ENCODE data around the gene SPEN. TPM values are rescaled to one million over a fixed set of nuclear protein-coding genes. Genes with fewer than 3 reads are reported as not detected.

The SPEN gene
- total RNA-seq, 1 donor from 2014 or later, result 54.7 TPM

- Histone ChIP-seq H3K9me3 (no peaks in the 10 kb centered on the region), H3K27me3 (ENCODE audit: low read depth) (no peaks in the 10 kb centered on the region), H3K36me3 (no peaks in the 10 kb centered on the region), H3K4me3 (no peak overlapping the region), H3K4me1 (peaks cover 66% of the 10 kb centered on the region), H3K27ac (peak overlapping the region; percentile 5)
- ATAC-seq, result peak; percentile 43 to 82
- intact Hi-C loops (cut with DNase I), result no loop called here
- DNase-seq, result no peak
- TF ChIP-seq CTCF (IDR thresholded peaks at IDR 0.05), result no peak
These were observed 108.6 kb downstream of the SPEN start for GRCh38 chr1:15956150-15956549.

GRCh38 chr1:15957221-15958095 lies 110.0 kb downstream of the SPEN start:
- peaks cover 58% of the 10 kb centered on the region for H3K4me1 ChIP-seq
- no peak for ATAC-seq
- intact Hi-C loops (cut with DNase I), result no loop called here
- H3K27me3 ChIP-seq (ENCODE audit: low read depth), result no peaks in the 10 kb centered on the region
- H3K36me3 ChIP-seq, result peaks cover 11% of the 10 kb centered on the region
- no peaks in the 10 kb centered on the region for H3K9me3 ChIP-seq
- H3K4me3 ChIP-seq, result no peak overlapping the region
- no peak for DNase-seq
- no peak for TF ChIP-seq CTCF (IDR thresholded peaks at IDR 0.05)
- no peak overlapping the region for H3K27ac ChIP-seq

GRCh38 chr1:15958111-15958510 lies 110.6 kb downstream of the SPEN start:
- H3K4me1 ChIP-seq, result peaks cover 56% of the 10 kb centered on the region
- intact Hi-C loops (cut with DNase I), result no loop called here
- no peak for DNase-seq

GRCh38 chr1:15958793-15959192 lies 111.3 kb downstream of the SPEN start:
- no peak for TF ChIP-seq CTCF (IDR thresholded peaks at IDR 0.05)
- H3K4me1 ChIP-seq, result peaks cover 56% of the 10 kb centered on the region
- H3K9me3 ChIP-seq, result no peaks in the 10 kb centered on the region
- H3K27me3 ChIP-seq (ENCODE audit: low read depth), result no peaks in the 10 kb centered on the region
- DNase-seq, result no peak
- intact Hi-C loops (cut with DNase I), result no loop called here
- no peak overlapping the region for H3K27ac ChIP-seq
- no peak for ATAC-seq
- peaks cover 11% of the 10 kb centered on the region for H3K36me3 ChIP-seq
- no peak overlapping the region for H3K4me3 ChIP-seq

More at GRCh38 chr1:15958111-15958510, 110.6 kb downstream of the SPEN start:
- H3K9me3 ChIP-seq, result no peaks in the 10 kb centered on the region
- no peak for ATAC-seq
- no peaks in the 10 kb centered on the region for H3K27me3 ChIP-seq (ENCODE audit: low read depth)
- H3K36me3 ChIP-seq, result peaks cover 11% of the 10 kb centered on the region
- TF ChIP-seq CTCF (IDR thresholded peaks at IDR 0.05), result no peak
- H3K27ac ChIP-seq, result no peak overlapping the region
- H3K4me3 ChIP-seq, result no peak overlapping the region

- Histone ChIP-seq H3K4me3 (no peak overlapping the region), H3K27ac (no peak overlapping the region), H3K27me3 (ENCODE audit: low read depth) (no peaks in the 10 kb centered on the region), H3K9me3 (no peaks in the 10 kb centered on the region), H3K4me1 (peaks cover 56% of the 10 kb centered on the region), H3K36me3 (peaks cover 11% of the 10 kb centered on the region)
- TF ChIP-seq CTCF (IDR thresholded peaks at IDR 0.05), result no peak
- ATAC-seq, result no peak
- no peak for DNase-seq
- intact Hi-C loops (cut with DNase I), result no loop called here
These were observed 111.9 kb downstream of the SPEN start for GRCh38 chr1:15959424-15959823.

All from lower lobe of right lung (tissue), 2 donors.